ENCODE results near the gene SMURF2. TPM values are rescaled to one million over a fixed set of nuclear protein-coding genes. Genes with fewer than 3 reads are reported as not detected.

The SMURF2 gene
- polyA plus RNA-seq, 1 donor from 2014 or later, result 55.2 TPM

DNA sequence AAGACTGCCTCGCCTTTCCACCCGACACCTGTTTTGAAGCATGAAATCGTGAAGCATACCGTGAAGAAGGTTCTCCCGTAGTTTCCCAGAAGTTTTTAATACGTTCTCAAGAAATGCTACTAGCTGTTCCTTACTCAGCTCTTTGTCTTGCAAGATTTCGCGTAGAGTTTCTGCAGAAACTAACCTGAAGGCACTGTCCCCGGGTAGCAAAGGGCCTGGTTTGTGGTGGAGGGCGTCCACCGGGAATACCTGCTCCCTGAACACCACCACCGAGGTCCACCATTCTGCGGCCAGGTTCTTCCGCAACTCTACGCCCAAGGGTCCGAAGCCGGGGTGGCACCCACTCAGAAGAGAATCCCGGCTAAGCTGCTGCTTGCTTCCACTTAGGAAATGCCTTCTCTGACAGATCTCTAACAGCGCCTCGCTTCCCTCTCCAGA is 165.7 kb downstream of the SMURF2 start:
- peaks cover 12% of the 10 kb centered on the region for H3K36me3 ChIP-seq (ENCODE audit: insufficient read depth, low read length)
- H3F3A ChIP-seq (ENCODE audit: insufficient read depth, low read length, poor library complexity, severe bottlenecking), result peaks cover 16% of the 10 kb centered on the region
- peaks cover 34% of the 10 kb centered on the region for H3K79me2 ChIP-seq (replicated peaks; ENCODE audit: insufficient read depth, low read length)
- H3K4me3 ChIP-seq (ENCODE audit: low read length), result peak overlapping the region; percentile 86
- peak overlapping the region; percentile 80 for H3K27ac ChIP-seq (ENCODE audit: low read length)
- peak overlapping the region; percentile 66 for H3K9ac ChIP-seq (ENCODE audit: low read length)
- H3K9me2 ChIP-seq (ENCODE audit: insufficient read depth, low read length), result no peaks in the 10 kb centered on the region
- H3K4me2 ChIP-seq (ENCODE audit: low read length), result peak overlapping the region; percentile 94
- TF ChIP-seq RAD21 (conservative IDR thresholded peaks at IDR 0.05) (no peak), MXI1 (conservative IDR thresholded peaks at IDR 0.05; ENCODE audit: poor library complexity, severe bottlenecking) (no peak), TAF1 (IDR thresholded peaks at IDR 0.05; ENCODE audit: low read depth) (no peak), SMC3 (conservative IDR thresholded peaks at IDR 0.05; ENCODE audit: poor library complexity) (no peak), POLR2AphosphoS5 (IDR thresholded peaks at IDR 0.05) (no peak), EP300 (conservative IDR thresholded peaks at IDR 0.05; ENCODE audit: poor library complexity, severe bottlenecking) (no peak), EZH2 (IDR thresholded peaks at IDR 0.05; ENCODE audit: borderline replicate concordance, insufficient read depth, low read length, poor library complexity, severe bottlenecking) (no peak)
- TF ChIP-seq, protein P1, sequence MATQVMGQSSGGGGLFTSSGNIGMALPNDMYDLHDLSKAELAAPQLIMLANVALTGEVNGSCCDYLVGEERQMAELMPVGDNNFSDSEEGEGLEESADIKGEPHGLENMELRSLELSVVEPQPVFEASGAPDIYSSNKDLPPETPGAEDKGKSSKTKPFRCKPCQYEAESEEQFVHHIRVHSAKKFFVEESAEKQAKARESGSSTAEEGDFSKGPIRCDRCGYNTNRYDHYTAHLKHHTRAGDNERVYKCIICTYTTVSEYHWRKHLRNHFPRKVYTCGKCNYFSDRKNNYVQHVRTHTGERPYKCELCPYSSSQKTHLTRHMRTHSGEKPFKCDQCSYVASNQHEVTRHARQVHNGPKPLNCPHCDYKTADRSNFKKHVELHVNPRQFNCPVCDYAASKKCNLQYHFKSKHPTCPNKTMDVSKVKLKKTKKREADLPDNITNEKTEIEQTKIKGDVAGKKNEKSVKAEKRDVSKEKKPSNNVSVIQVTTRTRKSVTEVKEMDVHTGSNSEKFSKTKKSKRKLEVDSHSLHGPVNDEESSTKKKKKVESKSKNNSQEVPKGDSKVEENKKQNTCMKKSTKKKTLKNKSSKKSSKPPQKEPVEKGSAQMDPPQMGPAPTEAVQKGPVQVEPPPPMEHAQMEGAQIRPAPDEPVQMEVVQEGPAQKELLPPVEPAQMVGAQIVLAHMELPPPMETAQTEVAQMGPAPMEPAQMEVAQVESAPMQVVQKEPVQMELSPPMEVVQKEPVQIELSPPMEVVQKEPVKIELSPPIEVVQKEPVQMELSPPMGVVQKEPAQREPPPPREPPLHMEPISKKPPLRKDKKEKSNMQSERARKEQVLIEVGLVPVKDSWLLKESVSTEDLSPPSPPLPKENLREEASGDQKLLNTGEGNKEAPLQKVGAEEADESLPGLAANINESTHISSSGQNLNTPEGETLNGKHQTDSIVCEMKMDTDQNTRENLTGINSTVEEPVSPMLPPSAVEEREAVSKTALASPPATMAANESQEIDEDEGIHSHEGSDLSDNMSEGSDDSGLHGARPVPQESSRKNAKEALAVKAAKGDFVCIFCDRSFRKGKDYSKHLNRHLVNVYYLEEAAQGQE (IDR thresholded peaks at IDR 0.05; ENCODE audit: borderline replicate concordance), result no peak
- TF ChIP-seq, protein P2, sequence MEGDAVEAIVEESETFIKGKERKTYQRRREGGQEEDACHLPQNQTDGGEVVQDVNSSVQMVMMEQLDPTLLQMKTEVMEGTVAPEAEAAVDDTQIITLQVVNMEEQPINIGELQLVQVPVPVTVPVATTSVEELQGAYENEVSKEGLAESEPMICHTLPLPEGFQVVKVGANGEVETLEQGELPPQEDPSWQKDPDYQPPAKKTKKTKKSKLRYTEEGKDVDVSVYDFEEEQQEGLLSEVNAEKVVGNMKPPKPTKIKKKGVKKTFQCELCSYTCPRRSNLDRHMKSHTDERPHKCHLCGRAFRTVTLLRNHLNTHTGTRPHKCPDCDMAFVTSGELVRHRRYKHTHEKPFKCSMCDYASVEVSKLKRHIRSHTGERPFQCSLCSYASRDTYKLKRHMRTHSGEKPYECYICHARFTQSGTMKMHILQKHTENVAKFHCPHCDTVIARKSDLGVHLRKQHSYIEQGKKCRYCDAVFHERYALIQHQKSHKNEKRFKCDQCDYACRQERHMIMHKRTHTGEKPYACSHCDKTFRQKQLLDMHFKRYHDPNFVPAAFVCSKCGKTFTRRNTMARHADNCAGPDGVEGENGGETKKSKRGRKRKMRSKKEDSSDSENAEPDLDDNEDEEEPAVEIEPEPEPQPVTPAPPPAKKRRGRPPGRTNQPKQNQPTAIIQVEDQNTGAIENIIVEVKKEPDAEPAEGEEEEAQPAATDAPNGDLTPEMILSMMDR (IDR thresholded peaks at IDR 0.05; ENCODE audit: poor library complexity, severe bottlenecking), result no peak
- H3K27me3 ChIP-seq (ENCODE audit: insufficient read depth, low read depth, low read length), result no peaks in the 10 kb centered on the region
- H3K9me3 ChIP-seq (ENCODE audit: low read length), result no peaks in the 10 kb centered on the region
- H4K20me1 ChIP-seq (ENCODE audit: insufficient read depth), result peaks cover 12% of the 10 kb centered on the region
- no peak overlapping the region for H2AFZ ChIP-seq (ENCODE audit: low read depth, low read length)

Small RNA genes lying within 50 kb of the gene (small RNA-seq; reads per million reads assigned to genes)
- gene AC009994.1, result 0 to 5.7 (median 0) reads per million in 3 experiments

Other genes starting within 250 kb of the SMURF2 start
- gene MILR1, start 213.2 kb downstream of the SMURF2 start, polyA plus RNA-seq, result not detected in 2 replicates
- 14.3 and 16.9 TPM in 2 replicates for gene POLG2, start 165.3 kb downstream of the SMURF2 start, polyA plus RNA-seq
- 1,789 and 2,358 TPM in 2 replicates for gene DDX5, start 156.0 kb downstream of the SMURF2 start, polyA plus RNA-seq
- gene CEP95, start 155.3 kb downstream of the SMURF2 start, polyA plus RNA-seq, result 214 and 220 TPM in 2 replicates

Data from neural cell (in vitro differentiated cells).